SK-N-SH (cell line): ENCODE results near the gene PIBF1. TPM values are rescaled to one million over a fixed set of nuclear protein-coding genes. Genes with fewer than 3 reads are reported as not detected.

Experiments
- CTCF ChIA-PET: fragments of 300-600, 350-600 bp; formaldehyde crosslinking; extraction: SDS; loops from one replicate; lab custom pipeline; 2021; lab: Yijun Ruan, JAX
- POLR2A ChIA-PET: fragments of 350-600 bp; sonication (Branson Sonifier 250); formaldehyde crosslinking; extraction: SDS; loops from one replicate; lab custom pipeline; 2020; ENCODE audit warnings: antibody characterized with exemption, inconsistent platforms; lab: Yijun Ruan, JAX
- DNase-seq: peaks from one replicate; pipeline ENCODE4 v3.0.0; 2012
- H2AFZ ChIP-seq: fragments of 200-600 bp; sonication (generic); 2 replicates; pipeline ENCODE4 v1.8.1; 2016; ENCODE audit warnings: antibody characterized with exemption, mild to moderate bottlenecking, low read depth
- H3F3A ChIP-seq: fragments of 200-600 bp; sonication (generic); replicated peaks from 2 replicates; pipeline ENCODE3; 2016; ENCODE audit warnings: antibody characterized with exemption, mild to moderate bottlenecking; ENCODE audit not compliant: insufficient read depth
- H3K27ac ChIP-seq, 2 experiments: fragments of 200-500 bp in 1 of 2; fragments of 200-600 bp in 1 of 2; sonication (Bioruptor generic) in 1 of 2; sonication (generic), shearing (Covaris generic) in 1 of 2; 2 replicates each; pipeline versions ENCODE4 v1.5.1 to v1.6.1; 2014 to 2016; ENCODE audit warnings: low read depth in 2 of 2, inconsistent platforms in 1 of 2, low read length in 1 of 2, mild to moderate bottlenecking in 1 of 2, mixed read lengths in 1 of 2
- H3K27me3 ChIP-seq: fragments of 200-600 bp; sonication (generic), shearing (Covaris generic); 2 replicates; pipeline ENCODE4 v1.6.1; 2016; ENCODE audit warnings: mixed run types; ENCODE audit not compliant: insufficient read depth
- H3K36me3 ChIP-seq, 2 experiments: fragments of 200-500 bp in 1 of 2; fragments of 200-600 bp in 1 of 2; sonication (Bioruptor generic) in 1 of 2; sonication (generic) in 1 of 2; replicated peaks in 1 of 2; 2 replicates each; pipeline versions ENCODE3 to v1.5.1; 2014 to 2016; ENCODE audit warnings: low read length in 1 of 2, mild to moderate bottlenecking in 1 of 2; ENCODE audit not compliant: insufficient read depth in 2 of 2, control insufficient read depth in 1 of 2
- H3K4me1 ChIP-seq, 2 experiments: fragments of 200-500 bp in 1 of 2; fragments of 200-600 bp in 1 of 2; sonication (Bioruptor generic) in 1 of 2; sonication (generic), shearing (Covaris generic) in 1 of 2; 2 replicates each; pipeline versions ENCODE4 v1.5.1 to v1.6.1; 2014 to 2016; ENCODE audit warnings: low read depth in 1 of 2, low read length in 1 of 2, mixed run types in 1 of 2; ENCODE audit not compliant: insufficient read depth in 2 of 2, control insufficient read depth in 1 of 2
- H3K4me2 ChIP-seq: fragments of 200-600 bp; sonication (generic), shearing (Covaris generic); 2 replicates; pipeline ENCODE4 v1.6.1; 2017; ENCODE audit warnings: mixed run types
- H3K4me3 ChIP-seq, 2 experiments: fragments of 200-500 bp in 1 of 2; fragments of 200-600 bp in 1 of 2; sonication (Bioruptor generic) in 1 of 2; sonication (generic), shearing (Covaris generic) in 1 of 2; 2 replicates each; pipeline versions ENCODE4 v1.5.1 to v1.8.1; 2014 to 2016; ENCODE audit warnings: low read depth in 2 of 2, inconsistent platforms in 1 of 2, low read length in 1 of 2, mild to moderate bottlenecking in 1 of 2, mixed read lengths in 1 of 2, moderate library complexity in 1 of 2
- H3K79me2 ChIP-seq: fragments of 200-600 bp; sonication (generic); 2 replicates; pipeline ENCODE4 v1.8.1; 2017; ENCODE audit warnings: mild to moderate bottlenecking; ENCODE audit not compliant: insufficient read depth
- H3K9ac ChIP-seq: fragments of 200-600 bp; sonication (generic); 2 replicates; pipeline ENCODE4 v1.6.1; 2017; ENCODE audit warnings: mixed run types
- H3K9me2 ChIP-seq: fragments of 200-600 bp; sonication (generic); 2 replicates; pipeline ENCODE4 v1.6.1; 2017; ENCODE audit warnings: mixed run types
- H3K9me3 ChIP-seq: fragments of 200-600 bp; sonication (generic); 2 replicates; pipeline ENCODE4 v1.6.1; 2017; ENCODE audit warnings: mixed run types, mild to moderate bottlenecking, moderate library complexity
- H4K20me1 ChIP-seq: fragments of 200-600 bp; sonication (generic); 2 replicates; pipeline ENCODE4 v1.6.1; 2017; ENCODE audit warnings: mild to moderate bottlenecking, mixed run types; ENCODE audit not compliant: insufficient read depth
- CHD2 ChIP-seq: fragments of 150-350 bp; IDR thresholded peaks from 2 replicates; pipeline ENCODE4 v1.6.1; 2018; ENCODE audit warnings: low read length; ENCODE audit not compliant: partially characterized antibody
- CTCF ChIP-seq: fragments of 200-600 bp; sonication (generic); IDR thresholded peaks from 2 replicates; pipeline ENCODE4 v1.6.1; 2017; ENCODE audit warnings: antibody characterized with exemption, mild to moderate bottlenecking, moderate library complexity
- EP300 ChIP-seq, 2 experiments: IDR thresholded peaks; 2 replicates each; pipeline versions ENCODE4 v1.4.0 to v1.6.1; 2012; ENCODE audit warnings: borderline replicate concordance in 1 of 2, low read depth in 1 of 2, low read length in 1 of 2
- FOXJ3 ChIP-seq: sonication (generic); formaldehyde crosslinking; IDR thresholded peaks from 2 replicates; pipeline ENCODE4 v1.5.1; 2020; ENCODE audit warnings: mild to moderate bottlenecking, missing genetic modification reagents
- FOXM1 ChIP-seq: IDR thresholded peaks from 2 replicates; pipeline ENCODE4 v1.4.0; 2012; ENCODE audit warnings: low read depth, mild to moderate bottlenecking
- GATA2 ChIP-seq: sonication (generic); formaldehyde crosslinking; IDR thresholded peaks from 2 replicates; pipeline ENCODE4 v1.5.0; 2020; ENCODE audit warnings: mild to moderate bottlenecking, missing genetic modification reagents
- NFIC ChIP-seq: IDR thresholded peaks from 2 replicates; pipeline ENCODE4 v1.4.0; 2012; ENCODE audit warnings: borderline replicate concordance
- POLR2AphosphoS5 ChIP-seq: IDR thresholded peaks from 2 replicates; pipeline ENCODE4 v1.6.1; 2012; ENCODE audit warnings: low read depth, low read length
- RAD21 ChIP-seq: IDR thresholded peaks from 2 replicates; pipeline ENCODE4 v1.6.1; 2012; ENCODE audit warnings: mild to moderate bottlenecking, low read length
- REST ChIP-seq: IDR thresholded peaks from 2 replicates; pipeline ENCODE4 v1.6.1; 2012; ENCODE audit warnings: mild to moderate bottlenecking, low read depth, low read length, moderate library complexity
- RFX5 ChIP-seq: IDR thresholded peaks from 2 replicates; pipeline ENCODE4 v1.6.1; 2012; ENCODE audit warnings: mild to moderate bottlenecking, improper control_type of control experiment, low read length
- SMC3 ChIP-seq: IDR thresholded peaks from 2 replicates; pipeline ENCODE4 v1.6.1; 2012; ENCODE audit warnings: low read depth, low read length, improper control_type of control experiment
- TAF1 ChIP-seq: IDR thresholded peaks from 2 replicates; pipeline ENCODE4 v1.6.1; 2012; ENCODE audit warnings: low read depth, mild to moderate bottlenecking, low read length, moderate library complexity, borderline replicate concordance
- YY1 ChIP-seq: IDR thresholded peaks from 2 replicates; pipeline ENCODE4 v1.4.0; 2012; ENCODE audit warnings: low read depth, mild to moderate bottlenecking
- WGBS: methylation state at CpG from one replicate; pipeline ENCODE4 v1.1.6; 2017; ENCODE audit warnings: low lambda C conversion rate; 5-methylcytosine and 5-hydroxymethylcytosine counted together
- polyA plus RNA-seq, 3 experiments: library from polyadenylated mRNA; depleted of rRNA; stranded (reverse); fragments of >200 nt; gene quantifications; 2 replicates each; pipeline ENCODE4 v1.2.3, GENCODE V29; 2012

The PIBF1 gene
- polyA plus RNA-seq, 1 of the 3 experiments (the other 2 are of a cell fraction) = 3.9 TPM

DNA sequence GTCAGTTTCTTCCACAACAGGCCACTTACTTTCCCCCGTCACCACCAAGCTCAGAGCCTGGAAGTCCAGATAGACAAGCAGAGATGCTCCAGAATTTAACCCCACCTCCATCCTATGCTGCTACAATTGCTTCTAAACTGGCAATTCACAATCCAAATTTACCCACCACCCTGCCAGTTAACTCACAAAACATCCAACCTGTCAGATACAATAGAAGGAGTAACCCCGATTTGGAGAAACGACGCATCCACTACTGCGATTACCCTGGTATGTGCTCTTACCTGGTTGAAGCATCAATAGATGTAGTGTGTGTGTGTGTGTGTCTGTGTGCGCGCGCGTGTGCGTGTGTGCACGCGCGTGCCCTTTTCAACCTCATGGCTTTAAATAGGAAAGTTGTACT lies 280.5 kb downstream of the PIBF1 start:
- WGBS = 85% methylated on average over 13 of the region's 13 CpGs
- Histone ChIP-seq H3K27ac (no peak overlapping the region), H3K4me3 (no peak overlapping the region), H3K79me2 (no peaks in the 10 kb centered on the region), H3K9me2 (no peaks in the 10 kb centered on the region), H3K36me3 (peaks cover 0 to 2% of the 10 kb centered on the region in 2 experiments), H3K9ac (no peak overlapping the region), H4K20me1 (no peaks in the 10 kb centered on the region), H3K9me3 (no peaks in the 10 kb centered on the region), H3K27me3 (no peaks in the 10 kb centered on the region), H3K4me1 (peaks cover 3 to 7% of the 10 kb centered on the region in 2 experiments; a peak in 2 of 4 replicates), H2AFZ (no peak overlapping the region), H3K4me2 (no peak overlapping the region), H3F3A (peaks cover 14% of the 10 kb centered on the region)
- TF ChIP-seq FOXM1 = no peak
- DNase-seq = no peak
- ChIA-PET CTCF (no interaction called here), POLR2A (no interaction called here)

- TF ChIP-seq RFX5 = no peak
- no peak for TF ChIP-seq GATA2
- TF ChIP-seq TAF1 = no peak
- TF ChIP-seq EP300 (IDR thresholded peaks at IDR 0.05; ENCODE audit: borderline replicate concordance in 1 of 2, low read depth in 1 of 2, low read length in 1 of 2) = no peak
- no peak for TF ChIP-seq FOXJ3
- no peak for TF ChIP-seq NFIC
- no peak for TF ChIP-seq FOXM1
- no peak for TF ChIP-seq RAD21
- no peak for TF ChIP-seq POLR2AphosphoS5
- no peak for TF ChIP-seq SMC3
- no peak for TF ChIP-seq YY1
- no peak for TF ChIP-seq CTCF
- TF ChIP-seq CHD2 = no peak
- no peak for TF ChIP-seq REST
- H3K4me2 ChIP-seq = no peak overlapping the region
- peaks cover 0 to 2% of the 10 kb centered on the region in 2 experiments for H3K36me3 ChIP-seq
- no peaks in the 10 kb centered on the region for H3K79me2 ChIP-seq
- H2AFZ ChIP-seq = no peak overlapping the region
- no peaks in the 10 kb centered on the region for H3K27me3 ChIP-seq
- H3K27ac ChIP-seq = no peak overlapping the region
- no peaks in the 10 kb centered on the region for H3K9me3 ChIP-seq
- H3K4me1 ChIP-seq = peaks cover 3 to 7% of the 10 kb centered on the region in 2 experiments; a peak in 2 of 4 replicates
- CTCF ChIA-PET = no interaction called here
- 80% methylated on average over 3 of the region's 3 CpGs for WGBS
- H4K20me1 ChIP-seq = no peaks in the 10 kb centered on the region
- POLR2A ChIA-PET = no interaction called here
- peaks cover 14% of the 10 kb centered on the region for H3F3A ChIP-seq
- no peaks in the 10 kb centered on the region for H3K9me2 ChIP-seq
- H3K9ac ChIP-seq = no peak overlapping the region
- no peak overlapping the region for H3K4me3 ChIP-seq
- DNase-seq = no peak
These were observed 281.2 kb downstream of the PIBF1 start for GRCh38 chr13:73063166-73063565.
